ENCODE results near the gene ZC3H4.

DNA sequence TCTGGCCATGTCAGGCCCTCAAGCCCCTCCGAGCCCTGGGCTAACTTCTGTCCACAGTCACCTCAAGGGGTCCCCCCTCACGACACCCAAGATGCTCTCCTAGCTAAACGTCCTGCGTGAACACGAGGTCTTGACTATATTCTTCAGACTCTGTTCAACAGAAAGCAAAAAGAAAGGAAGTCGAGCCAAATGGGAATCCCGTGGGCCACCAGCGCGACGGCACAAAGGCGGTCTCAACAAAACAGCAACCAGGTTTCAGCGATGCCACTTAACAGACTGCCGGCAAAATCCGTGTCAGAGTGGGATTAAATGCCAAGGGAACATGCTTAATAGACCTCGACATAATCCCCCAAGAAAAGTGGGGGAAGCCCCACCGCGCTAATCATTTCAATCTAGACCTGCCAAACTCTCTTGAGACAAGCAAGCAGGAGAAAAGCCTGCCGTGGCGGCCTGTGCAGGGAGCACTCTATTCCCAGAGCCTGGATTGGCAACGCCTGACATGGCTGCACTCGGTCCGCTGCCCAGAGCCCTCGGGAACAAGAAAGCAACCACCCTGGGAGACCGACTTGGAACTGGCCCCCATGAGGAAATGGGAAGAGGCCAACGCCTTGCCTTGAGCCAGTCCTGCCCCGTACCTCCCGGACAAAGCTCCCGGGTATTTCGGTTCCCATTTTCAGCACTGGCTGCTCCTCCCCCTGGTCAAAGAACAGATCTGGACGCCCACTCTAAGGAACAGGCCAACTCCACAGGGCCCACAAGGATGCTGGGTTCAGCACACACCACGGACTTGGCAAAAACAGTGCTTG is 16.0 kb downstream of the ZC3H4 start:
- TF ChIP-seq, protein P1, sequence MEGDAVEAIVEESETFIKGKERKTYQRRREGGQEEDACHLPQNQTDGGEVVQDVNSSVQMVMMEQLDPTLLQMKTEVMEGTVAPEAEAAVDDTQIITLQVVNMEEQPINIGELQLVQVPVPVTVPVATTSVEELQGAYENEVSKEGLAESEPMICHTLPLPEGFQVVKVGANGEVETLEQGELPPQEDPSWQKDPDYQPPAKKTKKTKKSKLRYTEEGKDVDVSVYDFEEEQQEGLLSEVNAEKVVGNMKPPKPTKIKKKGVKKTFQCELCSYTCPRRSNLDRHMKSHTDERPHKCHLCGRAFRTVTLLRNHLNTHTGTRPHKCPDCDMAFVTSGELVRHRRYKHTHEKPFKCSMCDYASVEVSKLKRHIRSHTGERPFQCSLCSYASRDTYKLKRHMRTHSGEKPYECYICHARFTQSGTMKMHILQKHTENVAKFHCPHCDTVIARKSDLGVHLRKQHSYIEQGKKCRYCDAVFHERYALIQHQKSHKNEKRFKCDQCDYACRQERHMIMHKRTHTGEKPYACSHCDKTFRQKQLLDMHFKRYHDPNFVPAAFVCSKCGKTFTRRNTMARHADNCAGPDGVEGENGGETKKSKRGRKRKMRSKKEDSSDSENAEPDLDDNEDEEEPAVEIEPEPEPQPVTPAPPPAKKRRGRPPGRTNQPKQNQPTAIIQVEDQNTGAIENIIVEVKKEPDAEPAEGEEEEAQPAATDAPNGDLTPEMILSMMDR (IDR thresholded peaks at IDR 0.05), result no peak
- TF ChIP-seq EZH2 (IDR thresholded peaks at IDR 0.05; ENCODE audit: borderline replicate concordance, insufficient read depth, low read depth, low read length, poor library complexity, severe bottlenecking), result no peak
